Astrocyte (in vitro differentiated cells and primary cell): ENCODE measurements around the gene ERCC6L.

Source experiments
- CTCF ChIP-seq: IDR thresholded peaks from 2 replicates; pipeline ENCODE4 v1.5.1; 2011; ENCODE audit warnings: low read depth, mild to moderate bottlenecking, inconsistent platforms, low read length, moderate library complexity; ENCODE audit not compliant: insufficient read depth
- EZH2 ChIP-seq: IDR thresholded peaks from 2 replicates; pipeline ENCODE4 v1.6.1; 2012; ENCODE audit warnings: mild to moderate bottlenecking, low read length, inconsistent platforms; ENCODE audit not compliant: insufficient read depth

DNA sequence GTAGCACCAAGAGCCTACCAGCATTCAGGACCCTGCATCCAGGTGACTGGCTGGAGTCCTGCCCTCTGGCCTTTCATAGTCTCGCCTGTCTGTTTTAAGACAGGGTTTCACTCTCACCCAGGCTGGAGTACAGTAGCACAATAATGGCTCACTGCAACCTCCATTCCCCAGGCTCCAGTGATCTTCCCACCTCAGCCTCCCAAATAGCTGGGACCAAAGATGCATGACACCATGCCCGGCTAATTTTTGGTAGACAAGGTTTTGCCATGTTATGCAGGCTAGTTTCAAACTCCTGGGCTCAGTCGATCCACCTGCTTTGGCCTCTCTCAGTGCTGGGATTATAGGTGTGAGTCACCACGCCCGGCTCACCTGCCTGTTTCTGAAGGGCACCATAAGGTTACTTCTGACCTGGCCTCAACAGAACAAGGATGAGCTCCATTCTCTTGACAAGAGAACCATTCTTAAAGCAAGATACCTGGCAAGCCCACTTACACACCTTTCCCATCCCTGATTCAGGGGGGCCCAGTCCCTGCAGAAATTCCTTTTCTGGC, 31.6 kb upstream of the ERCC6L start:
- TF ChIP-seq CTCF (no peak), EZH2 (no peak)
